SK-N-SH (cell line): ENCODE results near the gene SHISAL2B. TPM values are rescaled to one million over a fixed set of nuclear protein-coding genes. Genes with fewer than 3 reads are reported as not detected.
"Not testable (repeated sequence)": the region's sequence is repeated elsewhere in the genome, so short reads cannot be mapped to it uniquely, and the experiment has no call there.

Experiments
- CTCF ChIA-PET: fragments of 300-600, 350-600 bp; formaldehyde crosslinking; extraction: SDS; loops from one replicate; lab custom pipeline; 2021; lab: Yijun Ruan, JAX
- POLR2A ChIA-PET: fragments of 350-600 bp; sonication (Branson Sonifier 250); formaldehyde crosslinking; extraction: SDS; loops from one replicate; lab custom pipeline; 2020; ENCODE audit warnings: antibody characterized with exemption, inconsistent platforms; lab: Yijun Ruan, JAX
- DNase-seq: peaks from one replicate; pipeline ENCODE4 v3.0.0; 2012
- H2AFZ ChIP-seq: fragments of 200-600 bp; sonication (generic); 2 replicates; pipeline ENCODE4 v1.8.1; 2016; ENCODE audit warnings: antibody characterized with exemption, mild to moderate bottlenecking, low read depth
- H3F3A ChIP-seq: fragments of 200-600 bp; sonication (generic); replicated peaks from 2 replicates; pipeline ENCODE3; 2016; ENCODE audit warnings: antibody characterized with exemption, mild to moderate bottlenecking; ENCODE audit not compliant: insufficient read depth
- H3K27ac ChIP-seq, 2 experiments: fragments of 200-500 bp in 1 of 2; fragments of 200-600 bp in 1 of 2; sonication (Bioruptor generic) in 1 of 2; sonication (generic), shearing (Covaris generic) in 1 of 2; 2 replicates each; pipeline versions ENCODE4 v1.5.1 to v1.6.1; 2014 to 2016; ENCODE audit warnings: low read depth in 2 of 2, inconsistent platforms in 1 of 2, low read length in 1 of 2, mild to moderate bottlenecking in 1 of 2, mixed read lengths in 1 of 2
- H3K27me3 ChIP-seq: fragments of 200-600 bp; sonication (generic), shearing (Covaris generic); 2 replicates; pipeline ENCODE4 v1.6.1; 2016; ENCODE audit warnings: mixed run types; ENCODE audit not compliant: insufficient read depth
- H3K36me3 ChIP-seq, 2 experiments: fragments of 200-500 bp in 1 of 2; fragments of 200-600 bp in 1 of 2; sonication (Bioruptor generic) in 1 of 2; sonication (generic) in 1 of 2; replicated peaks in 1 of 2; 2 replicates each; pipeline versions ENCODE3 to v1.5.1; 2014 to 2016; ENCODE audit warnings: low read length in 1 of 2, mild to moderate bottlenecking in 1 of 2; ENCODE audit not compliant: insufficient read depth in 2 of 2, control insufficient read depth in 1 of 2
- H3K4me1 ChIP-seq, 2 experiments: fragments of 200-500 bp in 1 of 2; fragments of 200-600 bp in 1 of 2; sonication (Bioruptor generic) in 1 of 2; sonication (generic), shearing (Covaris generic) in 1 of 2; 2 replicates each; pipeline versions ENCODE4 v1.5.1 to v1.6.1; 2014 to 2016; ENCODE audit warnings: low read depth in 1 of 2, low read length in 1 of 2, mixed run types in 1 of 2; ENCODE audit not compliant: insufficient read depth in 2 of 2, control insufficient read depth in 1 of 2
- H3K4me2 ChIP-seq: fragments of 200-600 bp; sonication (generic), shearing (Covaris generic); 2 replicates; pipeline ENCODE4 v1.6.1; 2017; ENCODE audit warnings: mixed run types
- H3K4me3 ChIP-seq, 2 experiments: fragments of 200-500 bp in 1 of 2; fragments of 200-600 bp in 1 of 2; sonication (Bioruptor generic) in 1 of 2; sonication (generic), shearing (Covaris generic) in 1 of 2; 2 replicates each; pipeline versions ENCODE4 v1.5.1 to v1.8.1; 2014 to 2016; ENCODE audit warnings: low read depth in 2 of 2, inconsistent platforms in 1 of 2, low read length in 1 of 2, mild to moderate bottlenecking in 1 of 2, mixed read lengths in 1 of 2, moderate library complexity in 1 of 2
- H3K79me2 ChIP-seq: fragments of 200-600 bp; sonication (generic); 2 replicates; pipeline ENCODE4 v1.8.1; 2017; ENCODE audit warnings: mild to moderate bottlenecking; ENCODE audit not compliant: insufficient read depth
- H3K9ac ChIP-seq: fragments of 200-600 bp; sonication (generic); 2 replicates; pipeline ENCODE4 v1.6.1; 2017; ENCODE audit warnings: mixed run types
- H3K9me2 ChIP-seq: fragments of 200-600 bp; sonication (generic); 2 replicates; pipeline ENCODE4 v1.6.1; 2017; ENCODE audit warnings: mixed run types
- H3K9me3 ChIP-seq: fragments of 200-600 bp; sonication (generic); 2 replicates; pipeline ENCODE4 v1.6.1; 2017; ENCODE audit warnings: mixed run types, mild to moderate bottlenecking, moderate library complexity
- H4K20me1 ChIP-seq: fragments of 200-600 bp; sonication (generic); 2 replicates; pipeline ENCODE4 v1.6.1; 2017; ENCODE audit warnings: mild to moderate bottlenecking, mixed run types; ENCODE audit not compliant: insufficient read depth
- CHD2 ChIP-seq: fragments of 150-350 bp; IDR thresholded peaks from 2 replicates; pipeline ENCODE4 v1.6.1; 2018; ENCODE audit warnings: low read length; ENCODE audit not compliant: partially characterized antibody
- CTCF ChIP-seq: fragments of 200-600 bp; sonication (generic); IDR thresholded peaks from 2 replicates; pipeline ENCODE4 v1.6.1; 2017; ENCODE audit warnings: antibody characterized with exemption, mild to moderate bottlenecking, moderate library complexity
- FOSL2 ChIP-seq: IDR thresholded peaks from 2 replicates; pipeline ENCODE4 v1.4.0; 2012; ENCODE audit warnings: low read depth, mild to moderate bottlenecking, moderate library complexity, borderline replicate concordance
- FOXM1 ChIP-seq: IDR thresholded peaks from 2 replicates; pipeline ENCODE4 v1.4.0; 2012; ENCODE audit warnings: low read depth, mild to moderate bottlenecking
- JUND ChIP-seq: IDR thresholded peaks from 2 replicates; pipeline ENCODE4 v1.4.0; 2012
- MEF2A ChIP-seq: IDR thresholded peaks from 2 replicates; pipeline ENCODE4 v1.4.0; 2012; ENCODE audit warnings: low read depth, borderline replicate concordance
- NFIC ChIP-seq: IDR thresholded peaks from 2 replicates; pipeline ENCODE4 v1.4.0; 2012; ENCODE audit warnings: borderline replicate concordance
- POLR2AphosphoS5 ChIP-seq: IDR thresholded peaks from 2 replicates; pipeline ENCODE4 v1.6.1; 2012; ENCODE audit warnings: low read depth, low read length
- RXRA ChIP-seq: IDR thresholded peaks from 2 replicates; pipeline ENCODE4 v1.4.0; 2012; ENCODE audit warnings: low read depth, mild to moderate bottlenecking, borderline replicate concordance
- USF1 ChIP-seq: IDR thresholded peaks from 2 replicates; pipeline ENCODE4 v1.4.0; 2012; ENCODE audit warnings: low read depth, borderline replicate concordance
- YY1 ChIP-seq: IDR thresholded peaks from 2 replicates; pipeline ENCODE4 v1.4.0; 2012; ENCODE audit warnings: low read depth, mild to moderate bottlenecking
- ZBTB33 ChIP-seq: IDR thresholded peaks from 2 replicates; pipeline ENCODE4 v1.4.0; 2012; ENCODE audit warnings: low read depth, borderline replicate concordance
- WGBS: methylation state at CpG from one replicate; pipeline ENCODE4 v1.1.6; 2017; ENCODE audit warnings: low lambda C conversion rate; 5-methylcytosine and 5-hydroxymethylcytosine counted together
- polyA plus RNA-seq, 3 experiments: library from polyadenylated mRNA; depleted of rRNA; stranded (reverse); fragments of >200 nt; gene quantifications; 2 replicates each; pipeline ENCODE4 v1.2.3, GENCODE V29; 2012
- TF ChIP-seq, protein P1 (sequence below): fragments of 150-350 bp; IDR thresholded peaks from 2 replicates; pipeline ENCODE4 v1.6.1; 2017; ENCODE audit warnings: antibody characterized with exemption, low read length, low read depth, borderline replicate concordance

SHISAL2B gene
- polyA plus RNA-seq, 1 of the 3 experiments (the other 2 are of a cell fraction), result not detected

DNA sequence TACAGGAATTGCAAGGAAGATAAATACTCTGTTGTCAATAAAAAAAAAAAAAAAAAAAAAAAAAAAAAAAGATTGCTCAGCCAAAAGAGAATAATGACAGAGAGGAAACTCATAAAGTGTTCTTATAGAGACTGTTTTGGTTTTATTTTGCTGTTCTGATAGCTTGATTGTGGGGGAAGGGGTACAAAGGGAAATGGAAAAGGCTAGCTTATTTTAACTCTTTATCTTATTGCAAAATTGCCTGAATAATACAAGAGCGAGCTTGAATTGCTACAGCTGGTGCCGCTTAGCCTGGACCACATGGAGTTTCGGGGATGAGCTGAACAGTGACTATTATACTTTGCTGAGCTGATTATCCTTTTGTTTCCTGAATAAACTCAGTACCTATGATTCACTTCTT is 31.0 kb upstream of the SHISAL2B start:
- Histone ChIP-seq H3K9ac (no peak overlapping the region), H3K27ac (no peak overlapping the region), H3K4me1 (no peaks in the 10 kb centered on the region), H3K36me3 (no peaks in the 10 kb centered on the region), H3K27me3 (peaks cover 14% of the 10 kb centered on the region; the same call in 1 of the 2 replicates), H3F3A (no peaks in the 10 kb centered on the region), H3K4me2 (no peak overlapping the region), H2AFZ (no peak overlapping the region), H3K9me3 (no peaks in the 10 kb centered on the region), H4K20me1 (no peaks in the 10 kb centered on the region), H3K4me3 (no peak overlapping the region), H3K9me2 (no peaks in the 10 kb centered on the region), H3K79me2 (no peaks in the 10 kb centered on the region)
- no peak for TF ChIP-seq USF1
- TF ChIP-seq ZBTB33, result no peak
- TF ChIP-seq POLR2AphosphoS5, result no peak
- TF ChIP-seq FOSL2, result no peak
- TF ChIP-seq RXRA, result no peak
- ChIA-PET CTCF (interaction anchor here (1.0 to 2.0 kb wide), 3 partner anchors 23 to 127 kb away, joined by 3 to 7 read pairs (median 5); no protein-coding TSS in a partner anchor), POLR2A (no interaction called here)
- WGBS, result 18% methylated on average over 3 of the region's 3 CpGs
- no peak for DNase-seq

GRCh38 chr5:64663181-64663580 is 27.1 kb upstream of the SHISAL2B start:
- POLR2A ChIA-PET, H3K9me2 ChIP-seq, H3K79me2 ChIP-seq, H2AFZ ChIP-seq, H3K4me2 ChIP-seq, CTCF ChIA-PET, H3K27ac ChIP-seq, H4K20me1 ChIP-seq, H3F3A ChIP-seq, H3K9me3 ChIP-seq, H3K4me1 ChIP-seq, DNase-seq, H3K36me3 ChIP-seq, H3K4me3 ChIP-seq, H3K9ac ChIP-seq: not testable (repeated sequence)
- 14% methylated on average over 6 of the region's 6 CpGs for WGBS
- H3K27me3 ChIP-seq, result peaks cover 11% of the 10 kb centered on the region; the same call in 1 of the 2 replicates

DNA sequence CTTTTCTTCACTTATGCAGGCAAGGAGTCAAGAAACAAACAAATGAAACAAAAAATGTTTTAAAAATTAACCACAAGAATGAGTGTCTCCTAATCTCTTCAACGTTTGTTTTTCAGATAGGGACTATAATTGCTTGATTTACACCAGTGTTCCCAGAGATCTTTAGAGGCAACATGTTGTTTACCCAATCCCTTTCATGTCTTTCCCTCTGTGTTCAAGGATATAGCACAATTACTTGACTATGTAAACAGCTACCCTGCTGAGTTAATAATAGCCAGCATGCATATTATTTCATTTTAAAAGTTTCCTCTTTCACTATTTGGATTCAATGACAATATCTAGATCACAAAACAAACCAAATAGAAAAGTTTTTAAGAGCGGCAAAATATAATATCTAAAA is 25.1 kb upstream of the SHISAL2B start:
- peaks cover 5% of the 10 kb centered on the region; the same call in 1 of the 2 replicates for H3K27me3 ChIP-seq
- H3K4me1 ChIP-seq, result no peaks in the 10 kb centered on the region
- H3K79me2 ChIP-seq, result no peaks in the 10 kb centered on the region
- H3K9me3 ChIP-seq, result no peaks in the 10 kb centered on the region
- POLR2A ChIA-PET, result no interaction called here
- CTCF ChIA-PET, result no interaction called here
- DNase-seq, result no peak
- no peak overlapping the region for H3K4me3 ChIP-seq
- no peak overlapping the region for H3K4me2 ChIP-seq
- 45% methylated on average over 2 of the region's 2 CpGs for WGBS
- no peaks in the 10 kb centered on the region for H3K9me2 ChIP-seq
- H2AFZ ChIP-seq, result no peak overlapping the region
- no peak for TF ChIP-seq FOXM1
- no peak for TF ChIP-seq YY1
- TF ChIP-seq MEF2A, result no peak
- TF ChIP-seq CHD2, result no peak
- TF ChIP-seq, protein P1, sequence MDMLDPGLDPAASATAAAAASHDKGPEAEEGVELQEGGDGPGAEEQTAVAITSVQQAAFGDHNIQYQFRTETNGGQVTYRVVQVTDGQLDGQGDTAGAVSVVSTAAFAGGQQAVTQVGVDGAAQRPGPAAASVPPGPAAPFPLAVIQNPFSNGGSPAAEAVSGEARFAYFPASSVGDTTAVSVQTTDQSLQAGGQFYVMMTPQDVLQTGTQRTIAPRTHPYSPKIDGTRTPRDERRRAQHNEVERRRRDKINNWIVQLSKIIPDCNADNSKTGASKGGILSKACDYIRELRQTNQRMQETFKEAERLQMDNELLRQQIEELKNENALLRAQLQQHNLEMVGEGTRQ, result no peak
- no peak for TF ChIP-seq NFIC
- no peak for TF ChIP-seq JUND
- no peak for TF ChIP-seq CTCF
- no peaks in the 10 kb centered on the region for H4K20me1 ChIP-seq
- H3F3A ChIP-seq, result no peaks in the 10 kb centered on the region
- no peak overlapping the region for H3K27ac ChIP-seq
- H3K9ac ChIP-seq, result no peak overlapping the region
- H3K36me3 ChIP-seq, result no peaks in the 10 kb centered on the region
